HepG2 (cell line): ENCODE results near the gene MGA. TPM values are rescaled to one million over a fixed set of nuclear protein-coding genes. Genes with fewer than 3 reads are reported as not detected.

Experiments
- ATAC-seq: fragments of 200-7000 bp; cut with Tn5 transposase; 3 replicates; pipeline ENCODE4 v1.9.1; 2020; ENCODE audit warnings: mild to moderate bottlenecking, moderate library complexity
- BruUV-seq: library from RNA; stranded (reverse); fragments of 400-500 nt; replicated peaks from 2 replicates; lab custom pipeline; 2021; lab: Mats Ljungman, UMichigan
- CTCF ChIA-PET: fragments of 300-600 bp; formaldehyde crosslinking; extraction: SDS; loops from one replicate; lab custom pipeline; 2021; ENCODE audit warnings: low total read pairs, inconsistent platforms, low intra/inter-chr PET ratio; lab: Yijun Ruan, JAX
- POLR2A ChIA-PET: fragments of 350-600 bp; sonication (Branson Sonifier 250); formaldehyde crosslinking; loops from one replicate; lab custom pipeline; 2020; ENCODE audit warnings: antibody characterized with exemption, inconsistent platforms; lab: Yijun Ruan, JAX
- DNase-seq: peaks from one replicate; pipeline ENCODE4 v3.0.0-alpha.2; 2015; ENCODE audit warnings: low spot score
- FAIRE-seq: peaks from 3 replicates; lab custom pipeline; 2011; peaks lifted over from hg19 to GRCh38; lab: Jason Lieb, UNC
- H2AFZ ChIP-seq: one replicate; pipeline ENCODE4 v1.6.1; 2011; ENCODE audit warnings: low read length, inconsistent platforms
- H3K27ac ChIP-seq: fragments of 300-600 bp; 3 replicates; pipeline ENCODE4 v1.8.0; 2011; ENCODE audit warnings: mixed run types, mild to moderate bottlenecking, mixed read lengths, low read length, inconsistent platforms; ENCODE audit not compliant: insufficient read depth; ENCODE audit errors: extremely low read length
- H3K27me3 ChIP-seq, 2 experiments: fragments of 200-600 bp in 1 of 2; 2 replicates in 1 of 2; 3 replicates in 1 of 2; pipeline versions ENCODE4 v1.6.0 to v1.8.0; 2011; ENCODE audit warnings: low read length in 2 of 2, mild to moderate bottlenecking in 2 of 2, moderate library complexity in 2 of 2, inconsistent platforms in 1 of 2; ENCODE audit not compliant: insufficient read depth in 2 of 2, control insufficient read depth in 1 of 2
- H3K36me3 ChIP-seq, 2 experiments: fragments of 200-600 bp in 1 of 2; replicated peaks in 1 of 2; 2 replicates in 1 of 2; 3 replicates in 1 of 2; pipeline versions ENCODE4 v1.5.1 to v1.8.0; 2011; ENCODE audit warnings: low read length in 2 of 2, inconsistent platforms in 1 of 2; ENCODE audit not compliant: insufficient read depth in 2 of 2, control insufficient read depth in 1 of 2
- H3K4me1 ChIP-seq: 2 replicates; pipeline ENCODE4 v1.5.1; 2012; ENCODE audit warnings: low read length, inconsistent platforms; ENCODE audit not compliant: insufficient read depth
- H3K4me2 ChIP-seq: 2 replicates; pipeline ENCODE4 v1.6.0; 2011; ENCODE audit warnings: low read depth, low read length, inconsistent platforms
- H3K4me3 ChIP-seq, 3 experiments: fragments of 200-600 bp in 1 of 3; sonication (generic), shearing (Covaris generic) in 1 of 3; replicated peaks in 1 of 3; 2 replicates each; pipeline ENCODE4 v1.5.1; 2011 to 2016; ENCODE audit warnings: low read length in 3 of 3, inconsistent platforms in 2 of 3, low read depth in 2 of 3, mild to moderate bottlenecking in 2 of 3, control low read depth in 1 of 3, mixed read lengths in 1 of 3; ENCODE audit not compliant: insufficient read depth in 1 of 3
- H3K79me2 ChIP-seq: one replicate; pipeline ENCODE4 v1.6.1; 2011; ENCODE audit warnings: low read length, inconsistent platforms; ENCODE audit not compliant: insufficient read depth
- H3K9ac ChIP-seq: 2 replicates; pipeline ENCODE4 v1.6.0; 2011; ENCODE audit warnings: mild to moderate bottlenecking, low read depth, low read length, inconsistent platforms; ENCODE audit not compliant: insufficient read depth
- H3K9me3 ChIP-seq: 2 replicates; pipeline ENCODE4 v1.5.1; 2012; ENCODE audit warnings: mild to moderate bottlenecking, low read length
- H4K20me1 ChIP-seq: 2 replicates; pipeline ENCODE4 v1.6.0; 2011; ENCODE audit warnings: inconsistent platforms, mild to moderate bottlenecking, low read length, moderate library complexity; ENCODE audit not compliant: insufficient read depth
- EED ChIP-seq: sonication (generic); formaldehyde crosslinking; IDR thresholded peaks from 2 replicates; pipeline ENCODE4 v1.5.0; 2020; ENCODE audit warnings: mild to moderate bottlenecking, missing genetic modification reagents
- RAD51 ChIP-seq: fragments of 450-650 bp; IDR thresholded peaks from 2 replicates; pipeline ENCODE4 v1.6.1; 2016; ENCODE audit warnings: borderline replicate concordance
- SNRNP70 ChIP-seq: fragments of 200-400 bp; formaldehyde crosslinking; IDR thresholded peaks from 2 replicates; pipeline ENCODE4 v1.6.1; 2017; ENCODE audit warnings: mild to moderate bottlenecking, low read depth, low read length, moderate library complexity
- SP1 ChIP-seq, 2 experiments: fragments of 450-650 bp in 1 of 2; sonication (generic) in 1 of 2; formaldehyde crosslinking in 1 of 2; IDR thresholded peaks; 2 replicates each; pipeline versions ENCODE4 v1.4.0 to v1.6.1; 2016 to 2020; ENCODE audit warnings: missing genetic modification reagents in 1 of 2
- TEAD3 ChIP-seq: optimal IDR thresholded peaks from 2 replicates; pipeline ENCODE3; 2016; ENCODE audit warnings: borderline replicate concordance
- ZNF160 ChIP-seq: sonication (generic); formaldehyde crosslinking; IDR thresholded peaks from 2 replicates; pipeline ENCODE4 v1.8.0; 2022; ENCODE audit warnings: mild to moderate bottlenecking, inconsistent platforms, missing genetic modification reagents
- ZNF761 ChIP-seq: sonication (generic); formaldehyde crosslinking; conservative IDR thresholded peaks from 2 replicates; pipeline ENCODE4 v1.4.0; 2020; ENCODE audit warnings: mild to moderate bottlenecking, missing genetic modification reagents
- WGBS: methylation state at CpG from one replicate; pipeline ENCODE4 v1.1.6; 2017; ENCODE audit warnings: low lambda C conversion rate; 5-methylcytosine and 5-hydroxymethylcytosine counted together
- in situ Hi-C: cut with HindIII; loops from 2 replicates; pipeline ENCODE4 v1.10.0; 2017; ENCODE audit warnings: low pct_unique_long_range_greater_than_20kb; ENCODE audit not compliant: extremely low pct_ligation_motif_present
- intact Hi-C: fragments of 100-400 bp; cut with micrococcal nuclease; formaldehyde crosslinking; loops from one replicate; pipeline ENCODE4 v1.10.0; 2022; ENCODE audit not compliant: unreplicated experiment
- polyA plus RNA-seq, 8 experiments: library from polyadenylated mRNA; depleted of rRNA in 3 of 8; stranded (reverse) in 7 of 8; unstranded in 1 of 8; fragments of >200 nt; fragmentation: Illumina TruSeq in 4 of 8; extraction: Trizol in 4 of 8; gene quantifications; 2 replicates each; pipeline versions ENCODE4 v1.2.1 to v1.2.3, GENCODE V29; 2011 to 2016; ENCODE audit warnings: low read depth in 4 of 8, missing spikeins in 1 of 8, mixed read lengths in 1 of 8; ENCODE audit not compliant: insufficient read depth in 1 of 8
- total RNA-seq, 5 experiments: library from RNA; depleted of rRNA; stranded (reverse); fragments of >200 nt; fragmentation: Illumina TruSeq; extraction: Trizol; gene quantifications; 2 replicates each; pipeline ENCODE4 v1.2.3, GENCODE V29; 2016; ENCODE audit warnings: low read depth in 1 of 5
- TF ChIP-seq, protein P1 (sequence below): sonication (generic); formaldehyde crosslinking; conservative IDR thresholded peaks from 2 replicates; pipeline ENCODE4 v1.8.1; 2023; ENCODE audit warnings: missing genetic modification reagents
- TF ChIP-seq, protein P2 (sequence below): sonication (generic); formaldehyde crosslinking; IDR thresholded peaks from 2 replicates; pipeline ENCODE4 v1.5.0; 2020; ENCODE audit warnings: mild to moderate bottlenecking, missing genetic modification reagents

The MGA gene
- total and polyA plus RNA-seq, 2 of the 13 experiments (the other 11 are each of a cell fraction or from before 2014, with no cell fraction given) = 5.3 to 59.0 TPM

DNA sequence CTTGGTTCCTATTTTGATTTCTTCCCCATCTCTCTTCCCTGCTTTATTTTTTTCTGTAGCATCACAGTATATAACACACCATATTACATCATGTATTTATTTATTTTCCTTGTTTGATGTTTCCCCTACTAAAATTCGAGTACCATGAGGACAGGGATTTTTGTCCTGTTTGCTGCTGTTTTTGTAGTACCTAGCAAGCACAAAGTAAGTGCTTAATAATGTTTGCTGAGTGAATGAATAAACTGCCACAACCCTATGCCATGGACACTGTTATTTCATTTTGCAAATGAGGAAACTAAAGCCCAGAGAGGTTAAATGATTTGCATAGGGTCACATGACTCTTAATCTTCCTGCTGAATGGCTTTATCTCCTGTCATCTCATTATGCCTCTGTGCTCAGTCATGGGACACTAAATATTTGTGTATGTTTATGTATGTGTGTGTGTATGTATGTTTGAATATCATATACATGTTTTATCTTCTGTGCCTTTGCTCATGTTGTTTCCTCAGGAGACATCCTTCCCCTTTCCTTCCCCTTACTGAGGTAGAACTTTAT is 26.1 kb upstream of the MGA start:
- Histone ChIP-seq H3K27me3 (no peaks in the 10 kb centered on the region), H3K9ac (no peak overlapping the region), H2AFZ (no peak overlapping the region), H3K9me3 (no peaks in the 10 kb centered on the region), H3K27ac (no peak overlapping the region), H4K20me1 (no peaks in the 10 kb centered on the region), H3K4me3 (no peak overlapping the region), H3K36me3 (0 out of 5 replicates have a peak, but pooled peaks cover 0 to 3% of the 10 kb centered on the region in 2 experiments), H3K79me2 (peaks cover 84% of the 10 kb centered on the region), H3K4me1 (peaks cover 58% of the 10 kb centered on the region), H3K4me2 (no peak overlapping the region)
- BruUV-seq = no TSS peak
- TF ChIP-seq TEAD3 (CRISPR knock-in tag) = no peak
- TF ChIP-seq, protein P1, sequence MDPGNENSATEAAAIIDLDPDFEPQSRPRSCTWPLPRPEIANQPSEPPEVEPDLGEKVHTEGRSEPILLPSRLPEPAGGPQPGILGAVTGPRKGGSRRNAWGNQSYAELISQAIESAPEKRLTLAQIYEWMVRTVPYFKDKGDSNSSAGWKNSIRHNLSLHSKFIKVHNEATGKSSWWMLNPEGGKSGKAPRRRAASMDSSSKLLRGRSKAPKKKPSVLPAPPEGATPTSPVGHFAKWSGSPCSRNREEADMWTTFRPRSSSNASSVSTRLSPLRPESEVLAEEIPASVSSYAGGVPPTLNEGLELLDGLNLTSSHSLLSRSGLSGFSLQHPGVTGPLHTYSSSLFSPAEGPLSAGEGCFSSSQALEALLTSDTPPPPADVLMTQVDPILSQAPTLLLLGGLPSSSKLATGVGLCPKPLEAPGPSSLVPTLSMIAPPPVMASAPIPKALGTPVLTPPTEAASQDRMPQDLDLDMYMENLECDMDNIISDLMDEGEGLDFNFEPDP = no peak
- TF ChIP-seq, protein P2, sequence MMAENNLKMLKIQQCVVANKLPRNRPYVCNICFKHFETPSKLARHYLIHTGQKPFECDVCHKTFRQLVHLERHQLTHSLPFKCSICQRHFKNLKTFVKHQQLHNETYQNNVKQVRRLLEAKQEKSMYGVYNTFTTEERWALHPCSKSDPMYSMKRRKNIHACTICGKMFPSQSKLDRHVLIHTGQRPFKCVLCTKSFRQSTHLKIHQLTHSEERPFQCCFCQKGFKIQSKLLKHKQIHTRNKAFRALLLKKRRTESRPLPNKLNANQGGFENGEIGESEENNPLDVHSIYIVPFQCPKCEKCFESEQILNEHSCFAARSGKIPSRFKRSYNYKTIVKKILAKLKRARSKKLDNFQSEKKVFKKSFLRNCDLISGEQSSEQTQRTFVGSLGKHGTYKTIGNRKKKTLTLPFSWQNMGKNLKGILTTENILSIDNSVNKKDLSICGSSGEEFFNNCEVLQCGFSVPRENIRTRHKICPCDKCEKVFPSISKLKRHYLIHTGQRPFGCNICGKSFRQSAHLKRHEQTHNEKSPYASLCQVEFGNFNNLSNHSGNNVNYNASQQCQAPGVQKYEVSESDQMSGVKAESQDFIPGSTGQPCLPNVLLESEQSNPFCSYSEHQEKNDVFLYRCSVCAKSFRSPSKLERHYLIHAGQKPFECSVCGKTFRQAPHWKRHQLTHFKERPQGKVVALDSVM (CRISPR knock-in tag) = no peak
- no peak for TF ChIP-seq ZNF761 (CRISPR knock-in tag)
- no peak for TF ChIP-seq EED
- TF ChIP-seq RAD51 = no peak
- TF ChIP-seq ZNF160 = no peak
- no peak for TF ChIP-seq SNRNP70
- no peak for TF ChIP-seq SP1 (IDR thresholded peaks at IDR 0.05)
- TF ChIP-seq SP1 (CRISPR knock-in tag; IDR thresholded peaks at IDR 0.05) = no peak
- ChIA-PET POLR2A (interaction anchor here (1.3 kb wide), 1 partner anchor 12 kb away, joined by 4 read pairs; no protein-coding TSS in a partner anchor), CTCF (no interaction called here)
- no peak for DNase-seq
- WGBS = 73% methylated on average over 1 of the region's 1 CpG
- no peak for FAIRE-seq
- no peak for ATAC-seq
- in situ Hi-C loops = no loop called here
- intact Hi-C loops = no loop called here
